ENCODE results near the gene RLBP1.
A peak's percentile ranks its signal among the peaks of the same experiment; 100 is the strongest.
"Not testable (repeated sequence)": the region's sequence is repeated elsewhere in the genome, so short reads cannot be mapped to it uniquely, and the experiment has no call there.

Gene RLBP1

GRCh38 chr15:89221543-89221942 lies at the start of gene RLBP1:
Gene RLBP1, minus strand, starts transcription at chr15:89221579. Its CDS starts 2,604 bp downstream, at chr15:89218975.
- Histone ChIP-seq H3K36me3 (ENCODE audit: control insufficient read depth in 1 of 2, insufficient read depth in 2 of 2, low read length in 2 of 2) (no peaks in the 10 kb centered on the region), H3K9me3 (ENCODE audit: control insufficient read depth in 1 of 2, low read length in 2 of 2) (no peaks in the 10 kb centered on the region), H3K4me3 (ENCODE audit: low read depth in 1 of 2, low read length in 2 of 2) (no peak within 1 kb of the TSS), H3K27me3 (ENCODE audit: control insufficient read depth in 1 of 2, insufficient read depth in 2 of 2, low read length in 2 of 2) (no peaks in the 10 kb centered on the region), H3K27ac (ENCODE audit: low read depth, low read length) (no peak within 1 kb of the TSS), H3K9ac (ENCODE audit: low read depth in 1 of 2, low read length in 2 of 2) (no peak within 1 kb of the TSS), H3K4me1 (ENCODE audit: control insufficient read depth in 1 of 2, insufficient read depth in 2 of 2, low read length in 2 of 2) (no peaks in the 10 kb centered on the region)

DNA sequence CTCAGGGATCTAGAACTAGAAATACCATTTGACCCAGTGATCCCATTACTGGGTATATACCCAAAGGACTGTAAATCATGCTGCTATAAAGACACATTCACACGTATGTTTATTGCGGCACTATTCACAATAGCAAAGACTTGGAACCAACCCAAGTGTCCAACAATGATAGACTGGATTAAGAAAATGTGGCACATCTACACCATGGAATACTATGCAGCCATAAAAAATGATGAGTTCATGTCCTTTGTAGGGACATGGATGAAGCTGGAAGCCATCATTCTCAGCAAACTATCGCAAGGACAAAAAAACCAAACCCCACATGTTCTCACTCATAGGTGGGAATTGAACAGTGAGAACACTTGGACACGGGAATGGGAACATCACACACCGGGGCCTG lies 28.8 kb upstream of the RLBP1 start:
- not testable (repeated sequence) for H3K9me3 ChIP-seq (ENCODE audit: control insufficient read depth in 1 of 2, low read length in 2 of 2); H3K9ac ChIP-seq (ENCODE audit: low read depth in 1 of 2, low read length in 2 of 2); H3K4me1 ChIP-seq (ENCODE audit: control insufficient read depth in 1 of 2, insufficient read depth in 2 of 2, low read length in 2 of 2); H3K36me3 ChIP-seq (ENCODE audit: control insufficient read depth in 1 of 2, insufficient read depth in 2 of 2, low read length in 2 of 2); H3K27me3 ChIP-seq (ENCODE audit: control insufficient read depth in 1 of 2, insufficient read depth in 2 of 2, low read length in 2 of 2); H3K4me3 ChIP-seq (ENCODE audit: low read depth in 1 of 2, low read length in 2 of 2); H3K27ac ChIP-seq (ENCODE audit: low read depth, low read length)

- no peaks in the 10 kb centered on the region for H3K27me3 ChIP-seq (ENCODE audit: control insufficient read depth in 1 of 2, insufficient read depth in 2 of 2, low read length in 2 of 2)
- H3K4me1 ChIP-seq (ENCODE audit: control insufficient read depth in 1 of 2, insufficient read depth in 2 of 2, low read length in 2 of 2): peaks cover 6 to 7% of the 10 kb centered on the region in 2 donors
- H3K9me3 ChIP-seq (ENCODE audit: control insufficient read depth in 1 of 2, low read length in 2 of 2): no peaks in the 10 kb centered on the region
- H3K36me3 ChIP-seq (ENCODE audit: control insufficient read depth in 1 of 2, insufficient read depth in 2 of 2, low read length in 2 of 2): no peaks in the 10 kb centered on the region
- H3K27ac ChIP-seq (ENCODE audit: low read depth, low read length): no peak overlapping the region
- H3K9ac ChIP-seq (ENCODE audit: low read depth in 1 of 2, low read length in 2 of 2): no peak overlapping the region
- H3K4me3 ChIP-seq (ENCODE audit: low read depth in 1 of 2, low read length in 2 of 2): no peak overlapping the region
Observed at GRCh38 chr15:89248584-89248983, 27.2 kb upstream of the RLBP1 start.

GRCh38 chr15:89247446-89247845 lies 26.1 kb upstream of the RLBP1 start:
- H3K4me3 ChIP-seq (ENCODE audit: low read depth in 1 of 2, low read length in 2 of 2): no peak overlapping the region
- H3K36me3 ChIP-seq (ENCODE audit: control insufficient read depth in 1 of 2, insufficient read depth in 2 of 2, low read length in 2 of 2): no peaks in the 10 kb centered on the region
- no peaks in the 10 kb centered on the region for H3K9me3 ChIP-seq (ENCODE audit: control insufficient read depth in 1 of 2, low read length in 2 of 2)
- H3K4me1 ChIP-seq (ENCODE audit: control insufficient read depth in 1 of 2, insufficient read depth in 2 of 2, low read length in 2 of 2): peaks cover 6 to 15% of the 10 kb centered on the region in 2 donors
- no peak overlapping the region for H3K27ac ChIP-seq (ENCODE audit: low read depth, low read length)
- no peak overlapping the region for H3K9ac ChIP-seq (ENCODE audit: low read depth in 1 of 2, low read length in 2 of 2)
- H3K27me3 ChIP-seq (ENCODE audit: control insufficient read depth in 1 of 2, insufficient read depth in 2 of 2, low read length in 2 of 2): no peaks in the 10 kb centered on the region

- no peak overlapping the region for H3K27ac ChIP-seq (ENCODE audit: low read depth, low read length)
- H3K9ac ChIP-seq (ENCODE audit: low read depth in 1 of 2, low read length in 2 of 2): peak overlapping the region; percentile 92 to 95
Observed at GRCh38 chr15:89244574-89244903, 23.2 kb upstream of the RLBP1 start.

GRCh38 chr15:89243691-89244573 lies 22.6 kb upstream of the RLBP1 start, which contains the start of gene FANCI:
Gene FANCI, plus strand, starts transcription at chr15:89243979. Its CDS starts 3,669 bp downstream, at chr15:89247648.
- Histone ChIP-seq H3K9me3 (ENCODE audit: control insufficient read depth in 1 of 2, low read length in 2 of 2) (no peaks in the 10 kb centered on the region), H3K9ac (ENCODE audit: low read depth in 1 of 2, low read length in 2 of 2) (peak within 1 kb of the TSS; percentile 92 to 95), H3K27me3 (ENCODE audit: control insufficient read depth in 1 of 2, insufficient read depth in 2 of 2, low read length in 2 of 2) (no peaks in the 10 kb centered on the region), H3K36me3 (ENCODE audit: control insufficient read depth in 1 of 2, insufficient read depth in 2 of 2, low read length in 2 of 2) (no peaks in the 10 kb centered on the region), H3K4me3 (ENCODE audit: low read depth in 1 of 2, low read length in 2 of 2) (peak within 1 kb of the TSS; percentile 98 to 99), H3K27ac (ENCODE audit: low read depth, low read length) (no peak within 1 kb of the TSS), H3K4me1 (ENCODE audit: control insufficient read depth in 1 of 2, insufficient read depth in 2 of 2, low read length in 2 of 2) (peaks cover 6 to 15% of the 10 kb centered on the region in 2 donors)

More at GRCh38 chr15:89244574-89244903, 23.2 kb upstream of the RLBP1 start:
- Histone ChIP-seq H3K27me3 (ENCODE audit: control insufficient read depth in 1 of 2, insufficient read depth in 2 of 2, low read length in 2 of 2) (no peaks in the 10 kb centered on the region), H3K4me1 (ENCODE audit: control insufficient read depth in 1 of 2, insufficient read depth in 2 of 2, low read length in 2 of 2) (peaks cover 6 to 15% of the 10 kb centered on the region in 2 donors), H3K36me3 (ENCODE audit: control insufficient read depth in 1 of 2, insufficient read depth in 2 of 2, low read length in 2 of 2) (no peaks in the 10 kb centered on the region), H3K4me3 (ENCODE audit: low read depth in 1 of 2, low read length in 2 of 2) (peak overlapping the region; percentile 98 to 99), H3K9me3 (ENCODE audit: control insufficient read depth in 1 of 2, low read length in 2 of 2) (no peaks in the 10 kb centered on the region)

GRCh38 chr15:89243046-89243690 lies 21.8 kb upstream of the RLBP1 start:
- Histone ChIP-seq H3K27me3 (ENCODE audit: control insufficient read depth in 1 of 2, insufficient read depth in 2 of 2, low read length in 2 of 2) (no peaks in the 10 kb centered on the region), H3K9ac (ENCODE audit: low read depth in 1 of 2, low read length in 2 of 2) (peak overlapping the region; percentile 92 to 95), H3K9me3 (ENCODE audit: control insufficient read depth in 1 of 2, low read length in 2 of 2) (no peaks in the 10 kb centered on the region), H3K27ac (ENCODE audit: low read depth, low read length) (no peak overlapping the region), H3K4me1 (ENCODE audit: control insufficient read depth in 1 of 2, insufficient read depth in 2 of 2, low read length in 2 of 2) (peaks cover 6 to 15% of the 10 kb centered on the region in 2 donors), H3K36me3 (ENCODE audit: control insufficient read depth in 1 of 2, insufficient read depth in 2 of 2, low read length in 2 of 2) (no peaks in the 10 kb centered on the region), H3K4me3 (ENCODE audit: low read depth in 1 of 2, low read length in 2 of 2) (peak overlapping the region; percentile 98 to 99)

GRCh38 chr15:89239883-89240810 lies 18.8 kb upstream of the RLBP1 start:
- H3K9me3 ChIP-seq (ENCODE audit: control insufficient read depth in 1 of 2, low read length in 2 of 2); H3K4me3 ChIP-seq (ENCODE audit: low read depth in 1 of 2, low read length in 2 of 2); H3K9ac ChIP-seq (ENCODE audit: low read depth in 1 of 2, low read length in 2 of 2); H3K36me3 ChIP-seq (ENCODE audit: control insufficient read depth in 1 of 2, insufficient read depth in 2 of 2, low read length in 2 of 2); H3K27ac ChIP-seq (ENCODE audit: low read depth, low read length); H3K27me3 ChIP-seq (ENCODE audit: control insufficient read depth in 1 of 2, insufficient read depth in 2 of 2, low read length in 2 of 2): not testable (repeated sequence)
- peaks cover 6 to 15% of the 10 kb centered on the region in 2 donors for H3K4me1 ChIP-seq (ENCODE audit: control insufficient read depth in 1 of 2, insufficient read depth in 2 of 2, low read length in 2 of 2)

GRCh38 chr15:89231832-89232231 lies 10.5 kb upstream of the RLBP1 start:
- Histone ChIP-seq H3K36me3 (ENCODE audit: control insufficient read depth in 1 of 2, insufficient read depth in 2 of 2, low read length in 2 of 2) (no peaks in the 10 kb centered on the region), H3K4me3 (ENCODE audit: low read depth in 1 of 2, low read length in 2 of 2) (no peak overlapping the region), H3K27ac (ENCODE audit: low read depth, low read length) (no peak overlapping the region), H3K4me1 (ENCODE audit: control insufficient read depth in 1 of 2, insufficient read depth in 2 of 2, low read length in 2 of 2) (no peaks in the 10 kb centered on the region), H3K9me3 (ENCODE audit: control insufficient read depth in 1 of 2, low read length in 2 of 2) (no peaks in the 10 kb centered on the region), H3K9ac (ENCODE audit: low read depth in 1 of 2, low read length in 2 of 2) (no peak overlapping the region), H3K27me3 (ENCODE audit: control insufficient read depth in 1 of 2, insufficient read depth in 2 of 2, low read length in 2 of 2) (no peaks in the 10 kb centered on the region)

Measured in duodenal mucosa (tissue), 2 donors.